HG03354 (cell line): ENCODE measurements around the gene VRK3.
"Not testable (repeated sequence)": the region's sequence is repeated elsewhere in the genome, so short reads cannot be mapped to it uniquely, and the experiment has no call there.

Experiments
- ATAC-seq: cut with Tn5 transposase; IDR thresholded peaks from one replicate; pipeline ENCODE4 v1.9.1; 2021; ENCODE audit warnings: mild to moderate bottlenecking; ENCODE audit not compliant: unreplicated experiment, poor library complexity, severe bottlenecking

VRK3 gene

DNA sequence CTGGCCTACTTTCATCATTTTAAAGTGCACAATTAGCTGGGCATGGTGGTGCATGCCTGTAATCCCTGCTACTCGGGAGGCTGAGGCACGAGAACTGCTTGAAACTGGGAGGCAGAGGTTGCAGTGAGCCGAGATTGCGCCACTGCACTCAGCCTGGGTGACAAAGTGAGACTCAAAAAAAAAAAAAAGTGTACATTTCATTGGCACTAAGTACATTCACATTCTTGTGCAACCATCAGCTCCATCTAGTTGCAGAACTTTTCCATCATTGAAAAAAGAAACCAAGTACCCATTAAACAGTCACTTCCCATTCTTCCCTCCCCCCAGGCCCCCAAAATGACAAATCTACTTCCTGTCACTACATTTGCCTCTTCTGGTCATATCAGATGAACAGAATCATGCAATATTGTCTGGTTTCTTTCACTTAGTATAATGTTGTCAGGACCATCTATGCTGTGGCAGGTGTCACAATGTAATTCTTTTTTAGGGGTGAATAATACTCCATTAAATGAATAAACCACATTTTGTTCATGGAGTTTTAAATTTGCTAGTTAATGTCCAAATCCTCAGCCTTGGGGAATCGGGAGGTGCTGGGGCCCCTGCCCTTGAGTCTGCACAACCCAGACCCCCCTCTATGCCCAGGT is 56.8 kb downstream of the VRK3 start:
- ATAC-seq: no peak

DNA sequence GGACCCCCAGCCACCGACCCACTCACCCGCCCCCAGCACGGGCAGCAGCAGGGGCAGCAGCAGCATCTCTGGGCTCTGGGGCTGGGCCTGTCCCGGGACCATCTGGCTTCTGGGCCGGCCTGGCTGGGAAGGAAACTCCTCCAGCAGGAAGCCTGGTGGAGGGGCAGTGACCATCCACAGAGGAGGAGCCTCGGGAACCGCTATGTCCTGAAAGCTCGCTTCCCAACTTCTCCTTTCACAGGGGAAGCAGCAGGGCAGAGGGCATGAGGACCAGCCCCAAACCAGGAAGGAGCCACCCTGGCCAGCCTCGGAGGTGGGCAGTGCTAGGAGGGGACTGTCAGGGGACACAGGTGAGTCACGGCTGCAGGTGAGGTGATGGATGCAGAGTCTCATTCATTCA is 64.2 kb downstream of the VRK3 start, which contains the start of gene SIGLEC11:
TSS of gene SIGLEC11 (minus strand) at position 193 of the 400 bp plus-strand sequence. CDS start at position 102, 91 bp downstream.
- not testable (repeated sequence) for ATAC-seq

DNA sequence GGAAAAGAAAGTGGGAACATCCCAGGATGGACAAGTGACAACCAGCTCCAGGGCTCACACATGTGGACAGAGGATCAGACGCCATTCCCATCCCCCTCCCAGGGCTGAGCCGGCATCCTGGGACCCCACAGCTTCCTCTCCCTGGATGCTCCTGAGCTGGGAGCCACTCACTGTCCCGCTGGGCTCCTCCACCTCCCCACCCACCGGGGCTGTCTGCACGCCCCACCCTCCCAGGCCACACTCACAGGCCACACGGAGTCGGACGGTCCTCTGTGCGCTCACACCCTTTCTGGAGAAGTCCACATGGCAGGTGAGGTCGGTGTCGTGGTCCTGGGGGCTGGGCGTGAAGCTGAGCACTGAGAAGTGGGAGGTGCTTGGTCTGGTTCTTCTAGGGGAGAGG is 65.3 kb downstream of the VRK3 start:
- not testable (repeated sequence) for ATAC-seq

DNA sequence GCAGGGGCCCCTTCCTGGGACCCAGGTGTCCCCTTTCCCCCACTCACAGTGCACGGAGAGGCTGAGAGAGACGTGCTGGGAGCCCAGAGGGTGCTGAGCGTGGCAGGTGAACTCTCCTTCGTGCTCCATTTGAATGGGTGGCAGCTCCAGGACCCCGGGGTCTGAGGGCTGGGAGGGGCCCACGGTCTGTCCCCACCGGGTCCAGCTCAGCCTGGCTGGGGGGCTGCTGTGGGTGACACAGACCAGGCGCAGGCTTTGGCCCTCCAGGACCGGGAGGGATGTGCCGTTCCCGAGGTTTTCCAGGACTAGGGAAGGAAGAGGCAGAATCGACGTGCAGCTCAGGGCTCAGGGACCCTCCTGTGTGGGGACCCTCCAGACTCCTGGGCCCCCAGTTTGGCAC is 66.6 kb downstream of the VRK3 start:
- not testable (repeated sequence) for ATAC-seq

DNA sequence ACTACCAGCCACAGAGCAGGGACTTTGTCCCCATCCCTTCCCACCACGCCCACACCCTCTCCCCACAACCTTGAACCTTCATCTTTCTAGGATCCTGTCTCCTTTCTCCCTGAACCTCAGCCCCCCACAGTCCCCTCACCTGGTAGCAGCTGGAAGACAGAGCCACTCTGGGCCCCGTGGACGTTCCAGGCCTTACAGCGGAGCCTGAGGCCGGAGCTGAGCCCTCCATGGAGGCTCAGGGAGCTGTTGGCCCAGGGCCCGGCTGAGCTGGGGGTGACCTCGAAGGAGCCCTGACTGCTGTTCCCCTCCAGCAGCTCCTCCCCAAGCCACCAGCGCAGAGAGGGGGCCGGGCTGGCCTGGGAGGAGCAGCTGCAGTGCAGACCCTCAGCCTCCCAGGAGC is 67.0 kb downstream of the VRK3 start:
- not testable (repeated sequence) for ATAC-seq

DNA sequence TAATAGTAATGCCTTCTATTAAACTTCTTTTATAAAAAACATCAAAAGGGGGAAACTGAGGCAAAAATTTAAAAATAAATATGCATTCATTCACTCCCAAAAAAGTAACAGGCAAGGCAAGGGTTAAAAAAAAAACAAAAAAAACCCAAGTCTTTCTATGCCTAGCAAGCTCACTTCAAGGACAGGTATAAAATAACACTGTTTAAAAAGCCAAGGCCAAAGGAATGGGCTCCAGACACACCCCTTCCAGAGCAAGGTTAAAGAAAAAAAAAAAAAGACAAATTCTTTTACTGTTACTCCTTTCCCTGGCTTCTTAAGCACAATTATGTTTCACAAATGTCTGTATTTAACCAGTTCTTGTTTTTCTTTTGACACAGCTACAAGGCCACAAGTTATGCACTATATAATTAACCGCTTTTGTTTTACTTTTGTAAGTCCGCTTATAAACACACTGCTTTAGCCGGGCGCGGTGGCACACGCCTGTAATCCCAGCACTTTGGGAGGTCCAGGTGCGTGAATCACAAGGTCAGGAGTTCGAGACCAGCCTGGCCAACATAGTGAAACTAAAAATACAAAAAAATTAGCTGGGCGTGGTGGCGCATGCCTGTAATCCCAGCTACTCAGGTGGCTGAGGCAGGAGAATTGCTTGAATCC is 67.8 kb downstream of the VRK3 start:
- no peak for ATAC-seq

DNA sequence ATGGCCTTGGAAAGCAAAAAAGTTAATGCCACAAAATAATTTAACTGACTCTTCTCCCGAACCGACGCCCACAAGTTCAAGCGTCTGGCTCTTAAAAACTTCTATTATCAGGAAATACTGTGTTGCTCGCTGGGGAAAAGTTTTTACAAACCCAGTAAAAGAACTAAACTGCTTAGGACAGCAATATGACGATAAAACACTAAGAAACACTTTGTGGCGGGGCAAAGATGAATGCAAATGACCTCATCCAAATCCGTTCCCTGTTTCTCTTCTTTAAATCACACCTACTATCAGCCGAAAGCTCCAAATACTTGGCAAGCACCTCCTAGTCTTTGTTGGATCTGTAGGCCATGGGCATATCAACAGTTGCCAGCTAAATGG is 69.1 kb downstream of the VRK3 start:
- no peak for ATAC-seq

DNA sequence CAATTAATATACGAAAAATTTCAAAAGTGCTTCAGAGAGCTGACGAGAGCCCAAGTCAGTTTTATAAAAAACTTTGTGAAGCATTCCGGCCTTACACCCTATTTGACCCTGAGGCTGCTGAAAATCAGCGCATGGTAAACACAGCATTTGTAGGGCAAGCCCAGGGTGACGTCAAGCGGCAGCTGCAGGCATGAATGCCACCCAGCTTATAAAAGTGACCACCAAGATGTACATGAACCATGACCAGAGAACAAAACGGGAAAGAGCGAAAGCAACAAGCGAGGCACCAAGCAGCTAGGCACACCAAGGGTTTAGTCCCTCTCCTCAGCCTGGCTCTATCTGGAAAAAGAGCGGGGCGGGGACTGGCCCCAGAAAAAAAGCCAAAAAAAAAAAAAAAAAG is 70.2 kb downstream of the VRK3 start:
- ATAC-seq: no peak

DNA sequence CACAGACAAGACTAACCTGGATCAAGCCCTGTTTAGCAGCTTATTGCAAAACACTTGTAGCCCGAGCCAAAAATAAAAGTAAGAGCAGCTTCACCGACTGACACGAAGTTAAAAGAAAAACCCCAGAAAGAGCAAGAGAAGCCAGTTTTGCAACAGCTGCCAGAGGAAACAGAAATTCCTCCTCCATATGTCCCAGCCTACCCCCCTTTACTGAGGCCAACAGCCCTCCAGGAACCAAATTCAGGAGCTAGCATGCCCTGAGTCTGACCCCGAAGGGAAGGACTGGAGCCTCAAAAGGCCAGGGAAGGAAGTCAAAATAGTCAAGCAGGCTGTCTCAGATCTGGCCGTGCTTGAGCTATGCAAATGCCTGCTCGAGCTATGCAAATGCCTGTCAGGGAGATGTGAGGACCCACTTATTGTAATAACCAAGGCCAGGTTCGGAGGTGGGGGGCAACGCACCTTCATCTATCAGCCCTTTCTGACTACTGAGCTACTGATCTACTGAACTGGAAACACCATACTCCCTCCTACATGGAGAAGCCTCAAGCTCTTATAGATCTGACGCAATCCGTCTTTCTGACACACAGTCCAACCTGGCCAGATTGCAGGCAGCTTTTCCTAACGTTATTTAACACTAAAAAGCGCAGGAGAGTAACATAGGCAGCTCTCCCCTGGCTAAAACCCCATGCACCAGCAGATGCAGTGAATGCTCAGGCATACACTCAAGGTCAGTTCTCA is 70.9 kb downstream of the VRK3 start:
- ATAC-seq: no peak

DNA sequence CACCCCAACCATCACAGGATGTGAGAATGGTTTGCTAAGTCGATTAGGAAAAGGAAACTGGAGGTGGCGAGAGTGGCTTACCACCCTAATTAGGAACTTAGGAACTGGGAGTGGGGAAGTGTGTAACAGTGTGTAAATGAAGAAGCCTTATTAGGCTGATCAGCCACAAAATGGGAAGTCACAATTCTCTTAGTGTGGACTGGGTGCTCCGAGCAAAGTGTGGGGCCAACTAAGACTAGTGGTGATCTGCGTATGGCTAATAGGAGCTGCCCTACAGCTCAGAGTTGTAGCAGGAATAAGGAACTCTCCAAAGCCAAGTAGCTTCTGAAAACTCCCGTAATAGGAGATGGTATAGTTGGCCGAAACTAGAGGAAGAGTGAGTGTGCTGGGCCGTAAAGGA is 71.8 kb downstream of the VRK3 start:
- no peak for ATAC-seq

DNA sequence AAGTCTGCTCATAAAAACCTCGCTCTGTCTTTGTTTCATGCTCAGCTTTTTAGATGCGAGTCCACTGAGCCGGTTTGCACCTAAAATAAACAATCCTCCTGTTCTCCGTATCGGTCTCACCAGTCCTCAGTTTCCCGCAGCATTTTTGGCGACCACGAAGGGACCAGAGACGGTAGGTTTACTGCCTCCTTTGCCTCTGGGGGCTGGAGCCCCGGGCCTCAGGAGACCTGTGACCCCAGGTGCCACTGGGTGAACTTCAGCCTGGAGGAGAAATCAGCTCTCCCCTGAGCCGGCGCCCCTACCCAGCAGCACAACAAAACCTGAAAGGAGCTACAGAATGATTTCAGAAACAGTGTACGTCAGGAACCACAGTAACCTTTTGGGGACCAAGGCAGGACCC is 72.3 kb downstream of the VRK3 start:
- no peak for ATAC-seq

DNA sequence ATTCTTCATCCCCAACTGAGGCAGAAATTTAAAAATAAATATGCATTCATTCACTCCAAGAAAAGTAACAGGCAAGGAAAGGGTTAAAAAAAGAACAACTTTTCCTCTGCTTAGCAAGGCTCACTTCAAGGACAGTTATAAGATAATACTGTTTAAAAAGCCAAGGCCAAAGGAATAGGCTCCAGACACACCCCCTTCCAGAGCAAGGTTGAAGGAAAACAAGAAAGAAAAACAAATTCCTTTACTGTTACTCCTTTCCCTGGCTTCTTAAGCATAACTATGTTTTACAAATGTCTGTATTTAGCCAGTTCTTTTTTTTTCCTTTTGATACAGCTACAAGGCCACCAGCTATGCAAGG is 72.7 kb downstream of the VRK3 start:
- ATAC-seq: no peak

DNA sequence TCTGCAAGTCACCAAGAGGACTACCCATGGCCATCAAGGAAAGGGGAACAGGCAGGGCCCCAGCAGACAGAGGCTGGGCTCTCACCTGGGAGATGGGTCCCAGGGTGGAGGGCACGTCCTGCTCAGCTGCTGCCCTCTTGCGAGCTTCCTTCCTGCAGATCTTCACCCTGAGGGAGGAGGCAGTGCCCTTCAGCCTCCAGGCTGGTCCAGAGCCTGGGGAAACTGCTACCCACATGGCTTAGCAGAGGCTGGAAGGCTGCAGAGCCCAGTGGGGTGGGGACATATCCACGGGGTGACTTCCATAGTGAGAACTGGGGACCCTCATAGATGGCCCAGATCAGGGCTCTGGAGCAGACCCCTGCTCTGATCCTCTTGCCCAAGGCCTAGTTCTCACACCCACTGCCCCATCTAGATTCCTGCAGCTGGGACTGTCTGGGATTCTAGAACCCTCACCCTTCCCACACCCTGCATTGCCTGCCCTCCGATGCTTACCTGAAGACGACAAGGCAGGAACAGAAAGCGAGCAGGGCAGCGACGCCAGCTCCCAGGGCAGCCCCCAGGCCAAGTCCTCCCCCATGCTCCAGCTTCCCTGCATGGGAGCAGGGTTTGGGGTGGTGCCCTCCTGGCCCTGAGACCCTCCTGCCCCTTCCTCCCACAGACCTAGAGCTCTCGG is 73.2 kb downstream of the VRK3 start:
- no peak for ATAC-seq

DNA sequence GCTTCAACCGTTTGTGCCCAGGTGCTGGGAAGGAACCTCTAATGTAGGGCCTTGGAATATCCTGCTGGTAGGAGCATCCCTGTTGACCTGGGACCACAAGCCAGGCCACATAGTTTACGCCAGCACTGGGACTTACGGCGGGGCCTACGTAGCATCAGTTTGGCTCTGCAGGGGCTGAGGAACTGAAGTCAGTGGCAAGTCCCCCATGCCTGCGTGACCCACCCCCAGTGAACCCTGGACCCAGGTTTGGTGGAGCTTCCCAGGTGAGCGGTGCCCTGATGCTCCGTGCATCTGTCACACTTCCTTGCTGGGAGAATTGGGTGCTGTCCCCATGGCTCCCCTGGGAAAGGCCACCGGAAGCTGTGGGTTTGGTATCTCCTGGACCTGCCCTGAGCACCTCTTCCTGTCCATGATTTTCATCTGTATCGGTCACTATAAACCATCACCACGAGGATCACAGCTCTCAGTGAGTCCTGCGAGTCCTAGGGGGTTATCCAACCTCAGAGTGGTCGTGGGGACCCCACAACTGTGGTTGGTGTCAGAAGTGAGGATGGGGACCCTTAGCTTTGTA is 74.1 kb downstream of the VRK3 start:
- ATAC-seq: no peak

DNA sequence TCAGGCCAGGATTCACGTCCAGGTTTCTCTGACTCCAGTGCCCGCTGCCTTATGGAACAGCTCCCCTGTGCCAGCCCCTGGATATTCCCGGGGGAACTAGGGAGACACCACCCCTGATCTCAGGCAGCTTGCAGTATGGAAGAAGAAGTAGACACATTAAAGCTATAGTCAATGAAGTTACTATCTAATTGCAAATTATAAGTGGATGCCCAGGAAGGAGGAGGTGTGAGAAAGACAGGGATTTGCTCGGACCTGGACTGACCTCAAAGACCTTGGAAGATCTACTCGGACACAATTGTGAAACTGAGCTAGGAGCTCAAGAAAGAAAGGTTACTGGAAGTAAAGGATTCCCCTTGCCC is 74.6 kb downstream of the VRK3 start:
- ATAC-seq: no peak

DNA sequence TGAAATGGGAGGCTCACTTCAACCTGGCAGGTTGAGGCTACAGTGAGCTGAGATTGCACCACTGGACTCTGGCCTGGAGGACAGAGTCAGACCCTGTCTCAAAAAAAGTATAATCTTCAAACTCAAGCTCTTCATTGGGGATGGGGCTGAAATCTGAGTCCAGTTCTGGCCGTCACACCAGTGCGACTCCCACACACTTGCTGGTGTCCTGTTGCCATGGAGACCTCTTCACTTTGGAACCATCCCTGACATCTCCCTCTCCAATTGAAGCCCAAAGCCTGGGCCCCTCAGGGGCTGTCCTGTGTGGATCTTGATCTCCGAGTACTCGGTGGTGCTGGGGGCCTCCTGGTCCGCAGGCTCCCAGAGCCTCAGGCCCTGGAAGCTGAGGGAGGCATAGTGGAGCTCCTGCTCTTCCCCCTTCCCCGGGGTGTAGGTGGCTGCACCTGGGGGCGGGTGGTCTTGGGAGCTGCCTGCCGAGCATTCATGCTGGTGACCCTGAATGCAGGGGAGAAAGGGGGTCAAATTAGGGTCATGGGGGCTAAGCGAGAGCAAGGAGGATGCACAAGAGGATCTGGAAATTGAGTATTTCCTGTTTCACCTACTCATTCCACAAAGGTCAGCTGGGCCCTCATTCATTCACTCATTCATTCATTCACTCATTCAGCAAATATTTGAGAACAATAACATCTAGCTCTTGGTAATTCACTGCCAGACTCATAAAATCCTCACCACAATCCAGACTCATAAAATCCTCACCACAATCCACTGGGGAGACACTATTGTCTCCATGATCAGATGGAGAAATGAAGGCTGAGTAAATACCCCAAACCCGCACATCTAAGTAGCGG is 75.2 kb downstream of the VRK3 start:
- no peak for ATAC-seq

DNA sequence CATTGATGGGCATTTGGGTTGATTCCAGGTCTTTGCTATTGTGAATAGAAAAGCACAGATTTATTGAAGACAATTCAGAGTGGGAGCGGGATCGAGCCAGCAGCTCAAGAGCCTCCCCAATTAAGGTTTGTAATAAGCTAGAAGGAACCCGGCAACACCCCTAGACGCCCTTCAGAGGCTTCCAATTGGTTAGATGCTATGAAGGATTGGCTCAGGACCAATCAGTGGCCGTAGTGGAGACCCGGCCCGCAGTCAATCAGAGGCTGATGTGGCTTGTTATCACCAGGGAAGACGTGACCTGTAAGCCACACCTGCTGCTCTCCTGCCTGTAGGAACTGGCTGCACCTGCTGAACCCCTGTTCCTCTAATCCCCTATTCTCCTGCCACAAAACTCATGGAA is 78.8 kb downstream of the VRK3 start:
- ATAC-seq: no peak

DNA sequence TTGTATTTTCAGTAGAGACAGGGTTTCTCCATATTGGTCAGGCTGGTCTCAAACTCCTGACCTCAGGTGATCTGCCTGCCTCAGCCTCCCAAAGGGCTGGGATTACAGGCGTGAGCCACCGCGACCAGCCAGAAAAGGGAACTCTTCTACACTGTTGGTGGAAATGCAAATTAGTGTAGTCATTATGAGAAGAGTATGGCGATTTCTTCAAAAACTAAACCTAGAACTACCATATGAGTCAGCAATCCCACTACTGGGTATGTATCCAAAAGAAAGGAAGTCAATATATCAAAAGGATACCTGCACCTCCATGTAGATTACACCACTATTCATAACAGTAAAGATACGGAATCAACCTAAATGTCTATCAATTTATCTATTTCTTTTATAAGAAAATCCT is 80.6 kb downstream of the VRK3 start:
- ATAC-seq: not testable (repeated sequence)

DNA sequence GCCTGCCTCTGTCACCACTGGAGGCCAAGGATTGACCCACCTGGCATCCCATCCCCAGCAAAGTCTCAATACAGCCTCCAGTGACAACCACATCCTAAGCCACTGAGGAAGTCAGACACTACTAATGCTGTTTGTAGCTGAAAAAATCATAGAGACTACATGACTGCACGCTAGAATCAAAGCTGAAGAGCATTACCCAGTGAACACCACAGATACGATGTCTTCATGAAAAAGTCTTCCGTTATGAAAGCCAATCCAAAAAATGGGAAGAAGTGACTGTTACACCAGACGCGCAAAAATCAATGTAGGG is 84.7 kb downstream of the VRK3 start:
- no peak for ATAC-seq
